Testis (tissue), 3 donors: ENCODE results near the gene NAGLU. TPM values are rescaled to one million over a fixed set of nuclear protein-coding genes. Genes with fewer than 3 reads are reported as not detected.

Source experiments
- DNase-seq: peaks from one replicate; pipeline ENCODE4 v3.0.0-alpha.2; 2019
- H3K27ac ChIP-seq, 2 donors: fragments of 200-600 bp; sonication (generic); one replicate each; pipeline ENCODE4 v1.5.1; 2019
- H3K27me3 ChIP-seq: fragments of 200-600 bp; sonication (generic); one replicate; pipeline ENCODE4 v1.5.1; 2019
- H3K36me3 ChIP-seq: fragments of 200-600 bp; sonication (generic); one replicate; pipeline ENCODE4 v1.5.1; 2017; ENCODE audit warnings: low read depth; ENCODE audit errors: missing control alignments
- H3K4me1 ChIP-seq: fragments of 200-600 bp; sonication (generic); one replicate; pipeline ENCODE4 v1.5.1; 2019
- H3K4me3 ChIP-seq, 2 donors: fragments of 200-600 bp; sonication (generic); one replicate each; pipeline ENCODE4 v1.5.1; 2017 to 2019
- H3K9me3 ChIP-seq: fragments of 200-600 bp; sonication (generic); one replicate; pipeline ENCODE4 v1.5.1; 2017
- POLR2A ChIP-seq: fragments of 450-650 bp; IDR thresholded peaks from one replicate; pipeline ENCODE4 v1.6.1; 2017; ENCODE audit warnings: antibody characterized with exemption, mild to moderate bottlenecking, moderate library complexity
- WGBS, 2 donors: methylation state at CpG; one replicate each; pipeline ENCODE4 v1.1.5; 2018; 5-methylcytosine and 5-hydroxymethylcytosine counted together
- intact Hi-C: fragments of 100-400 bp; cut with DNase I; formaldehyde crosslinking; loops from one replicate; pipeline ENCODE4 v1.15.1; 2023; ENCODE audit warnings: low total_unique reads
- polyA plus RNA-seq: library from polyadenylated mRNA; stranded (reverse); fragments of 350-450 nt; fragmentation: Illumina TruSeq; extraction: RNeasy Lipid Tissue Mini Kit (QIAGEN cat#74804); gene quantifications from one replicate; pipeline ENCODE4 v1.2.3, GENCODE V29; 2014; ENCODE audit warnings: low read depth, low replicate concordance; ENCODE audit not compliant: insufficient read depth
- total RNA-seq, 2 donors: library from RNA; depleted of rRNA; stranded (reverse); fragments of >200 nt; gene quantifications; one replicate each; pipeline ENCODE4 v1.2.3, GENCODE V29; 2016
- TF ChIP-seq, protein P1 (sequence below), 3 experiments: fragments of 450-650 bp in 2 of 3; fragments of 200-600 bp in 1 of 3; sonication (generic) in 1 of 3; IDR thresholded peaks; one replicate each; pipeline ENCODE4 v1.5.1; 2016 to 2019; ENCODE audit warnings: antibody characterized with exemption in 3 of 3, mild to moderate bottlenecking in 2 of 3, moderate library complexity in 1 of 3

Gene NAGLU
- total and polyA plus RNA-seq, 3 donors from 2014 or later = 18.9 to 40.6 (median 37.6) TPM

DNA sequence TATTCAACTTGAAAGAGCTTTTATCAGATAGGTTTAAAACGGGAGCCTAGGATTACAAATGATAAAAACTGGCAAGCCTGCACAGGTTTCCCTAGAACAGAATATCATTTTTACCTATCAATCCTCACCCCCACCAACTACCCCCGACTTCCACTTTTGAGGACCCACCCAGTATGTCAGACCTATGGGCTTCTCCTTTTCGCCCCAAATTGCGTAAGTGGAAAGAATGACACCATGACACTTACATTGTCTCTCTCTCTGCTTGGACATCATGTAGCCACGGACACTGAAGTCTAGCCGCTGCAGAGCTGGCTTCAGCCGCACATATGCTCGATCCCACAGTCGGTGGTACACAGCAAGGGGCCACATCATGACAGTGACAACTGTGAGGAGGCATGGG is 48.8 kb downstream of the NAGLU start:
- no peak overlapping the region for H3K27ac ChIP-seq
- no peaks in the 10 kb centered on the region for H3K36me3 ChIP-seq
- H3K4me1 ChIP-seq = no peaks in the 10 kb centered on the region
- WGBS, 2 donors = 75 to 77% methylated on average over 9 of the region's 9 CpGs
- TF ChIP-seq POLR2A = no peak
- TF ChIP-seq, protein P1, sequence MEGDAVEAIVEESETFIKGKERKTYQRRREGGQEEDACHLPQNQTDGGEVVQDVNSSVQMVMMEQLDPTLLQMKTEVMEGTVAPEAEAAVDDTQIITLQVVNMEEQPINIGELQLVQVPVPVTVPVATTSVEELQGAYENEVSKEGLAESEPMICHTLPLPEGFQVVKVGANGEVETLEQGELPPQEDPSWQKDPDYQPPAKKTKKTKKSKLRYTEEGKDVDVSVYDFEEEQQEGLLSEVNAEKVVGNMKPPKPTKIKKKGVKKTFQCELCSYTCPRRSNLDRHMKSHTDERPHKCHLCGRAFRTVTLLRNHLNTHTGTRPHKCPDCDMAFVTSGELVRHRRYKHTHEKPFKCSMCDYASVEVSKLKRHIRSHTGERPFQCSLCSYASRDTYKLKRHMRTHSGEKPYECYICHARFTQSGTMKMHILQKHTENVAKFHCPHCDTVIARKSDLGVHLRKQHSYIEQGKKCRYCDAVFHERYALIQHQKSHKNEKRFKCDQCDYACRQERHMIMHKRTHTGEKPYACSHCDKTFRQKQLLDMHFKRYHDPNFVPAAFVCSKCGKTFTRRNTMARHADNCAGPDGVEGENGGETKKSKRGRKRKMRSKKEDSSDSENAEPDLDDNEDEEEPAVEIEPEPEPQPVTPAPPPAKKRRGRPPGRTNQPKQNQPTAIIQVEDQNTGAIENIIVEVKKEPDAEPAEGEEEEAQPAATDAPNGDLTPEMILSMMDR (IDR thresholded peaks at IDR 0.05) = no peak
- H3K27me3 ChIP-seq = no peaks in the 10 kb centered on the region
- intact Hi-C loops = no loop called here
- no peak overlapping the region for H3K4me3 ChIP-seq
- H3K9me3 ChIP-seq = no peaks in the 10 kb centered on the region
- no peak for DNase-seq

DNA sequence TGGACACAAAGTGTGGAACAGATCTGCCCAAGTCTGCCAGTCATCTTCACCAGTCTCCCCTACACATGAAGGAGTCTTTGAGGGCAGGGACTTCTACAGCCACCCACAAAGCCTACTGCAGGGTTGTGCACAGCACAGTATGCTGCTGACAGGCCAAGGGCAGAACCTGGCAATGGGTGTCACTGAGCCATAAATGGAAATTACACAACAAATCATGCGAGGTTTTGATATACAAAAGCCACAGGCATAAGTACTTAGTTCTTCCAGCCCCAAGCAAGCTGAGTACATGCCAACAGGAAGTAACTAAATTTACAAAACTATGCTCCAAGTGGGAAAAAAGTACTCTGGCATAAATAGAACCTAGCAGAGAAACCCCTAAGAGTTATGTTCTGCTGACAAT is 49.3 kb downstream of the NAGLU start:
- DNase-seq = no peak
- Histone ChIP-seq H3K9me3 (no peaks in the 10 kb centered on the region), H3K27me3 (no peaks in the 10 kb centered on the region), H3K4me1 (no peaks in the 10 kb centered on the region), H3K4me3 (no peak overlapping the region), H3K36me3 (no peaks in the 10 kb centered on the region), H3K27ac (no peak overlapping the region)
- 61 to 79% methylated on average over 1 of the region's 1 CpG for whole genome bisulfite sequencing, 2 donors
- intact Hi-C loops = no loop called here
- no peak for TF ChIP-seq POLR2A
- TF ChIP-seq, protein P1 (IDR thresholded peaks at IDR 0.05) = no peak

DNA sequence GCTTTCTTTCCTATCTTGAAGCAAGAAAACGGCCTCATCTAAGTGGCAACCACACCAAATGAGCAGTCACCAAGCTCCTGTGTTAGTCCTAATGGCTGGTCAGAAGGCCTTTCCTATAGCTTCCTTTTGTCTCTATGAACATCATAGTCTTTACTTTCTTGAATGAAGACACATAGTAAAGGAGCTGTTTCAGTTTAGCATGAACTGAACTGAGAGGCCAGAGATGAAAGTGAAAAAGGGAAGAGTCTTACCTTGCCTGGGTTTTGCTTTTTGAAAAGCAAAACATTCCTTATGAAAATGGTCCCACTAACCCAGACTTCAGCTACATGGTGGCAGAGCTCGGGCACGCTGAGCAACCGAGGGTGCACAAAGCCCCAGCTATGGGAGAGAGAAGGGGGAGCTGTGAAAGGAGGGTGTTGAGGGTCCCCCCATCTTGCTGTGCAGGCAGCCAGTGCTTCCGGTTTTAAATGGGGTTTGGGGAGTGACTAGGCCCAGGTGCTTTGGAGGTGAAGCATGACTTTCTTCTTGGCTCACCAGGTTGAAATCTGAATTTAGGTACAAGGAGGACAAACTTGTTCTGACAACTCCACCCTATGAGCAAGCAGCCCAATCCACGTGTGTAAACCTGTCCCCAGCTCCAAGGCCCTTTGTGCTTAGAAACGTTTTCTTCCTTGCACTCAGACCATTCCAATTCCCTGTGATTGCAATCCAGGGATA is 50.6 kb downstream of the NAGLU start:
- Histone ChIP-seq H3K36me3 (no peaks in the 10 kb centered on the region), H3K27ac (no peak overlapping the region), H3K4me3 (no peak overlapping the region), H3K4me1 (no peaks in the 10 kb centered on the region), H3K9me3 (no peaks in the 10 kb centered on the region), H3K27me3 (no peaks in the 10 kb centered on the region)
- intact Hi-C loops = no loop called here
- TF ChIP-seq, protein P1 (IDR thresholded peaks at IDR 0.05) = no peak
- no peak for TF ChIP-seq POLR2A
- WGBS, 2 donors = 73 to 79% methylated on average over 7 of the region's 7 CpGs
- DNase-seq = no peak

DNA sequence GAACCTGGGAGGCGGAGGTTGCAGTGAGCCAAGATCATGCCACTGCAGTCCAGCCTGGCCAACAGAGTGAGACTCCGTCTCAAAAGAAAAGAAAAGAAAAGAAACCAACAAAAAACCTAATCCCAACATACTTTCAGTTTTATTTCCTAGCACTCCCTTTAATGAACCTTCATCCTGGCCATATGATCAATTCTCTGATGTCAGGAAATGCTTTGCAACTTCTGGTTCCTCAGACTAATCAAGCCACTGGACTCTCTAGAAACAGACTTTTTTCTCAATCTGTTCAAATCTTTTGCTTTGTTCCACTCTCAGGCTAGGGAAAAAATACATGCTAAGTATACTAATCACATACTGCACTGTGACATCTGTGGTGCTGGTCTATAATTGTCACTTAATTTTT is 54.8 kb downstream of the NAGLU start:
- DNase-seq = no peak
- H3K27me3 ChIP-seq = no peaks in the 10 kb centered on the region
- no peaks in the 10 kb centered on the region for H3K4me1 ChIP-seq
- H3K9me3 ChIP-seq = no peaks in the 10 kb centered on the region
- no peaks in the 10 kb centered on the region for H3K36me3 ChIP-seq
- no peak overlapping the region for H3K4me3 ChIP-seq
- 89 to 94% methylated on average over 2 of the region's 2 CpGs for WGBS, 2 donors
- no peak overlapping the region for H3K27ac ChIP-seq
- intact Hi-C loops = no loop called here
- no peak for TF ChIP-seq POLR2A
- TF ChIP-seq, protein P1 (IDR thresholded peaks at IDR 0.05) = no peak

DNA sequence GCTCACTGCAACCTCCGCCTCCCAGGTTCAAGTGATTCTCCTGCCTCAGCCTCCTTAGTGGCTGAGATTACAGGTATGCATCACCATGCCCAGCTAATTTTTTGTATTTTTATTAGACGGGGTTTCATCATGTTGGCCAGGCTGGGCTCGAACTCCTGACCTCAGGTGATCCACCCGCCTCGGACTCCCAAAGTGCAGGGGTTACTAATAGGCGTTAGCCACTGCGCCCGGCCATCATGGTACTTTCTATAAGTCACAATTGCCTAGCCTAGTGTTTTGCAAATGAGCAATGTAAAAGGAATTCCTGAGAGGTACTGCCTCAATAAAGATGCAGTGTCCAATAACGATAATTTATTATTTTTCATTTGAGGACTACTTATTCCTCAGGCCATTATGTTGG is 55.4 kb downstream of the NAGLU start:
- Histone ChIP-seq H3K4me3 (no peak overlapping the region), H3K9me3 (no peaks in the 10 kb centered on the region), H3K27me3 (no peaks in the 10 kb centered on the region), H3K4me1 (no peaks in the 10 kb centered on the region), H3K36me3 (no peaks in the 10 kb centered on the region), H3K27ac (no peak overlapping the region)
- 92 to 94% methylated on average over 9 of the region's 9 CpGs for WGBS, 2 donors
- DNase-seq = no peak
- intact Hi-C loops = no loop called here
- TF ChIP-seq, protein P1 (IDR thresholded peaks at IDR 0.05) = no peak
- TF ChIP-seq POLR2A = no peak
